GM19452 (cell line): ENCODE measurements around the gene PGA5.

ENCODE experiments used
- ATAC-seq: cut with Tn5 transposase; IDR thresholded peaks from one replicate; pipeline ENCODE4 v1.9.1; 2021; ENCODE audit not compliant: unreplicated experiment

The PGA5 gene

DNA sequence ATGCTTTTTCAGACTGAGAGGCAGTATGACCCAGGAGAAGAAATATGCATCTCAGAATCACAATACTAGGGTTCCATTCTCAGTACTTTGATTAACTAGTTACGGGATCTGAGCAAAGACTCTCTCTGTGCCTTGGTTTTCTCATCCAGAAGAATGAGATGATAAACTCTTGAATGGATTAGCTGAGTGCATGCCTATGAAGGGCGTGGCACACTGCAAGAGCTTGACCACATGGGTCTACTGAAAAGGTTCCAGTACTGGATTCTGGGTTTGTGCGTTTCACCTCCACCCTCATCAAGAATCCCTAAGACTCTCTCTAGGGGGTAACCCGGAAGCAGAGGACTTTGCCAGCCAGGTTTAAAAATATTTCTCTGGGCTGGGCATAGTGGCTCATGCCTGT lies 25.6 kb downstream of the PGA5 start:
- no peak for ATAC-seq

- ATAC-seq: no peak
Observed at GRCh38 chr11:61267437-61267841, 26.5 kb downstream of the PGA5 start.

- ATAC-seq: no peak
Observed at GRCh38 chr11:61268588-61269250, 27.7 kb downstream of the PGA5 start.

GRCh38 chr11:61270354-61271076 lies 29.5 kb downstream of the PGA5 start:
- ATAC-seq: no peak

DNA sequence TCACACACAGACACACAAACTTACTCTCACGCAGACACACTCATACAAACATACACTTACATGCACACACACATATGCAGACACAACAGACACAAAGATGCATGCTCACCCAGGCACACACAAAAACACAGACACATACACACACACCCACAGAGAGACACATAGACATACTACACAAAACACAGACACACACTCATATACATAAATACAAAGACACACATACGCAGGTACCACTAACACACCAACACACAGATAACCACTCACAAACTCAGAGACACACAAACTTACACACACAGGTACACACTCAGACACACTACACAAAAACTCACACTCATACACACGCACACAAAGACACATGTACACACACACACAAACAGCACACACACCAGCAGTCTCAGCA lies 31.8 kb downstream of the PGA5 start:
- no peak for ATAC-seq

GRCh38 chr11:61273178-61274078 lies 32.5 kb downstream of the PGA5 start:
- no peak for ATAC-seq

- ATAC-seq: no peak
Observed at GRCh38 chr11:61274084-61274483, 33.1 kb downstream of the PGA5 start.

DNA sequence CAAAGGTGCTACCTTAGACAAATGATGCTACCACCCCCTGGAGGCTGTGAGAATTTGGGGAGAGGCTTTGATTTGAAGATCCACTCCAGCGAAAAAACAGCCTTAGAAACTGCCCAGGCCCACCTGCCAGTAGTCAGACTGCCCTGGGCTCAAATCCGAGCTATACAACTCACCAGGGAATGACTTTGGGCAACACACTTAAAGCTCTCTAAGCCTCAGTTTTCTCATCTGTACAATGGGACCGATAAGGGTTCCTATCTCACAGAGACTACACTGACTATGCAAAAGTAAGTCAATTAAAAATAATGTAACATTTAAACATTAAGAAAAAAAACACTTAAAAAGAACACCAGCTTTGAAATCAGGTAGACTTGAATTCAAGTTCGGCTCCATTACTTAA lies 34.2 kb downstream of the PGA5 start:
- ATAC-seq: no peak

- no peak for ATAC-seq
Observed at GRCh38 chr11:61277186-61278000, 36.4 kb downstream of the PGA5 start.

GRCh38 chr11:61278001-61278470 lies 37.1 kb downstream of the PGA5 start:
- no peak for ATAC-seq

GRCh38 chr11:61279934-61280659 lies 39.1 kb downstream of the PGA5 start:
- no peak for ATAC-seq

DNA sequence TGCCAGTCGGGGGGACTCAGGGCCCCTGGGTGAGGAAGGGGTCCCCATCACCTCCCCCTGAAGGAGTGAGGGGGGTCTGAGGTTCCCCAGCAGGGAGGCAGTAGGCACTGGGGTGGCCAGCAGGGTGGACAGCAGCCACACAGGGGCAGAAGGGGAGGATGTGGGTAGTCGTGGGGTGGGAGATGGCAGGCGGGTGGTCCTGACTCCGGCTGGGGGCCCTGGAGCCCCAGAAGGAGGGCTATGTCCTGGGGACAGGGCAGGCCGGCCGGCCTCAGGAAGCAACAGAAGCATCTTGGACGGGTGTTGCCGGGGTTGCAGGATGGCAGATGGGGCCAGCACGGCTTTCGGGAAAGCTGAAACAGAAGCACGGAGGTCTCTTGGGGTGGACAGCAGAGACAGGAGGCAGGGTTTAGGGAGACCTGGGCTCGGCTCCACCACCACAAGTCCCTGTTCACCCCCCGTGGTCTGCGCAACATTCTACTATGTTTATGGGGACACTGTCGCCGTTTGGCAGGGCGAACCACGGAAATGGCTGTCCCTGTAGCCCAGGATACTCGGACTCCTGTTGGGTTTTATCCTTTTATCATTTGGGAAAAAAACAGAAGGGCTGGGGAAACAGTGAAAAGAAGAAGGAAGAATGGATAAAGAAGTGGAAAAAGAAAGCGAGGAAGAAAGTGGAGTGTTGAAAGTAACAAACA lies 40.1 kb downstream of the PGA5 start:
- no peak for ATAC-seq

DNA sequence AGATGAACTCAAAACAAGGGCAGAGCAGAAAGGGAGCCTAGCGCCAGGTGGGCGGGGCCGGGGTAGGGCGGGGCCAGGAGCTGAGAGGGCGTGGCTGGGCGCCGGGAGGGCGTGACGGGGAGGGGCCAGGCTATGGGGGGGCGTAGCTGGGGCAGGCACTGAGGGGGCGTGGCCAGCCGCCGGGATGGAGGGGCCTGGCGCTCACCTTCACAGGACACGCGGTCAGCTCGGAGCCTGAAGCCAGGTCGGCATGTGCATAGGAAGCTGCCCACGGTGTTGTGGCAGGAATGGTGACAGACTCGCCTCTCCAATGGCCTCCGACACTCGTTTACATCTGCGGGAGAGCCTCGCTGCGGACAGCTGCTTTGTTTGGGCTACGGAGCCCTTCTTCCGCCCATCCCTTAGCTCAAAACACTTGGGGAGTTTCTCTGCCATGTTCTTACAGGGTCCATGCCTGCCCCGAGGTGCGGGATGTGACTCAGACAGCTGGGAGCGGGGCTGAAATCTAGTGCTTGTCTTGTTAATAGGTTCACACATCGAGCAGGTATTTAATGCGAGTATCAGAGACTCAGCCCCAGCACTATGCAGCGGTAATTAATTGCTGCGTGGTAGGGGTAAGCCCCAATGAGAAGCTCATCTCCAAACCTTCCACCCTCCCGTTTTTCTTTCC lies 40.7 kb downstream of the PGA5 start:
- no peak for ATAC-seq

GRCh38 chr11:61283613-61284012 lies 42.6 kb downstream of the PGA5 start:
- ATAC-seq: no peak

DNA sequence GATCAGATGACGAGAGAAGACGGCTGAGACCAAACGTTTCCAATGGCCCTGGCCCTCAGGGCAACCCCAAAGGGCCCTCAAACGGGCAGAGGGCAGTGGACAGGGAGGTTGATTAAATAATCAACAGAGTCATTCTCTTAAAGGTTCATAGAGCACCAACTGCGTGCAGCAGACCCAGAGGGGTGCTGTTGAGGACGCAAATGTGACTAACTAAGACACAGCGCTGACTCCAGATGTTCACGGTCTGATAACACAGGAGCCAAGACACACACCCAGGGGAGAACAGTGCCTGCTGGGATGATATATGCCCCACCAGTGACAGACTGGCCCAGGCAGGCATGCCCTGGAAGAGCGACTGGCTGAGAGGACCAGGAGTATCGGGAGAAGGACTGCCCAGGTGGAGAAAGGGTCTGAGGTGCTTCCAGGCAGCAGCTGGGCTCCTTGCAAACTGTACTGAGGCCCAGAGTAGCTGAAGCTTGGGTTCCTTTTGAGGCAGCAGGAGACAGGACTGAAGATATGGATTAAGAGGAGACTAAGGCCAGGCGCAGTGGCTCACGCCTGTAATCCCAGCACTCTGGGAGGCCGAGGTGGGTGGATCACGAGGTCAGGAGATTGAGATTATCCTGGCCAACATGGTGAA lies 46.5 kb downstream of the PGA5 start:
- no peak for ATAC-seq

DNA sequence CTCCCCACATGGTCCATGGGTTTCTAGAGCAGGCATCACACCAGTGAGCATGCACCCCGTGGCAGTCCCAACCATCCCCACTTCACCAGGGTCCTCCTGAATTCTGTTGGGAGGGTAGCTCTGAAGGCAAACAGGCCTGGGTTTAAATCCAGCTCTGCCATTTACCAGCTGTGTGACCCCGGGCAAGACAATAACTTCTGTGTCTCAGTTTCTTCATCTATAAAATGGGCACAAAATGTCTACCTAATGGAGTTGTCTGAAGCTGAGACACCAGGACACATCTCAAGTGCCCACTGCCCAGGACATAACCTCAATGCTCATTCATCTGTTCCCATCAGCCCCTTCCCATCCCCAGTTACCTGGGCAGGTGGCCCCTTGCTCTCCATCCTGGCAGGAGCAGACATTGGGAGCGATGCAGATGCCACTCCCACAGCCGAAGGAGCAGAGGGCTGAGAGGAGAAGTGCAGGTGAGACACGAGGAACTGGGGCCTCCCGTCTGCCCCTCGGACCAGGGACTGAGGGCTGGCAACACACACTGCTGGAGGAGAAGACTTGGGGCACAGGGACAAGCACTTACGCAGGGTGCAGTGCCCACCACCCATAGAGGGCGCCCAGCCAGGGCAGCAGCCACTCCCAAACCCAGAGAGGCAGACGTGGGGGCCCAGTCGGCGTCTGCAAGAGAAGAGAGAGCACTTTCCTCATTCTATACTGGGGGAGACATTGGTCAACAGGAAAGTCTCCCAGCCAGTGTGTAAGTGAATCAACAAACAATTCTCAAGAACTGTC lies 50.1 kb downstream of the PGA5 start:
- no peak for ATAC-seq

DNA sequence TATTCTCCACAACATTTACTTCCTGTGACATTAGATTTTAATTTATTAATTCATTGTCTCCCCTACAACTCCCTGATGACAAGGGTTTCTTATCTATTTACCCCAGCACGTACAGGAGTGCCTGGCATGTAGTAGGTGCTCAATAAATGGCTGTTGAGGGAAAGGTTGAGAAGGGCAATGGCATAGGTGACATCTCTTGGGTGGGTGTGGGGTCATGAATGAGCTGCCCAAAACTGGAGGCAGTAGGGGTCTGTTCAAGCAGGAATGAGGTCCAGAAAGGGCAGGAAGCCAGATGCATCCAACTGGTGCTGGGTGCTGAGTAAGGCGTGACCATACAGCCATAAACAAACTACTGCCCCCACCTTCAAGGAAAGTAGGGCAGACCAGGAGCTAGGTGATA lies 51.4 kb downstream of the PGA5 start:
- no peak for ATAC-seq
